HEK293 (cell line): Measurements from ENCODE around the gene CCR6.

Experiments used
- CTCF ChIA-PET: fragments of 350-600 bp; formaldehyde crosslinking; extraction: SDS; loops from one replicate; lab custom pipeline; 2021; ENCODE audit warnings: antibody characterized with exemption; lab: Yijun Ruan, JAX
- POLR2A ChIA-PET: fragments of 300-600 bp; formaldehyde crosslinking; extraction: SDS; loops from one replicate; lab custom pipeline; 2020; ENCODE audit warnings: antibody characterized with exemption, inconsistent platforms; lab: Yijun Ruan, JAX
- H3K27ac ChIP-seq: fragments of 200-500 bp; sonication (Bioruptor generic); 2 replicates; pipeline ENCODE4 v1.5.1; 2014; ENCODE audit warnings: low read depth, low read length, control low read depth, inconsistent platforms; ENCODE audit errors: extremely low read depth
- H3K36me3 ChIP-seq, 2 experiments: fragments of 200-500 bp in 1 of 2; sonication (Bioruptor generic) in 1 of 2; 1 replicate in 1 of 2; 2 replicates in 1 of 2; pipeline ENCODE4 v1.5.1; 2014 to 2017; ENCODE audit warnings: inconsistent platforms in 2 of 2, low read length in 2 of 2; ENCODE audit not compliant: control insufficient read depth in 2 of 2, insufficient read depth in 1 of 2
- H3K4me1 ChIP-seq: fragments of 200-500 bp; sonication (Bioruptor generic); 2 replicates; pipeline ENCODE4 v1.5.1; 2014; ENCODE audit warnings: mild to moderate bottlenecking, low read length, inconsistent platforms; ENCODE audit not compliant: control insufficient read depth, insufficient read depth
- H3K4me3 ChIP-seq: 2 replicates; pipeline ENCODE4 v1.5.1; 2011; ENCODE audit warnings: low read depth, mild to moderate bottlenecking, control low read depth, low read length, moderate library complexity
- H3K9me3 ChIP-seq: fragments of 200-500 bp; sonication (Bioruptor generic); 2 replicates; pipeline ENCODE4 v1.5.1; 2014; ENCODE audit warnings: low read depth, low read length, inconsistent platforms; ENCODE audit not compliant: control insufficient read depth, insufficient read depth
- GFI1B ChIP-seq: fragments of 450-650 bp; formaldehyde crosslinking; IDR thresholded peaks from 2 replicates; pipeline ENCODE4 v1.5.1; 2016; ENCODE audit warnings: missing biosample characterization, missing genetic modification characterization
- HOXD13 ChIP-seq: sonication (generic); formaldehyde crosslinking; IDR thresholded peaks from 2 replicates; pipeline ENCODE4 v1.8.0; 2022; ENCODE audit warnings: missing genetic modification reagents, borderline replicate concordance
- MZF1 ChIP-seq: fragments of 450-650 bp; formaldehyde crosslinking; IDR thresholded peaks from 2 replicates; pipeline ENCODE4 v1.5.1; 2017; ENCODE audit warnings: missing biosample characterization, missing genetic modification characterization, borderline replicate concordance
- OSR2 ChIP-seq: fragments of 450-650 bp; formaldehyde crosslinking; IDR thresholded peaks from 2 replicates; pipeline ENCODE4 v1.5.1; 2016; ENCODE audit warnings: missing biosample characterization, missing genetic modification characterization
- OVOL3 ChIP-seq: fragments of 450-650 bp; formaldehyde crosslinking; IDR thresholded peaks from 2 replicates; pipeline ENCODE4 v1.5.1; 2016; ENCODE audit warnings: missing biosample characterization, missing genetic modification characterization
- SP7 ChIP-seq: fragments of 450-650 bp; formaldehyde crosslinking; IDR thresholded peaks from 2 replicates; pipeline ENCODE4 v1.5.1; 2016; ENCODE audit warnings: missing biosample characterization, missing genetic modification characterization
- ZNF146 ChIP-seq: fragments of 450-650 bp; formaldehyde crosslinking; IDR thresholded peaks from 2 replicates; pipeline ENCODE4 v1.5.1; 2016; ENCODE audit warnings: missing biosample characterization, missing genetic modification characterization
- ZNF16 ChIP-seq: fragments of 450-650 bp; formaldehyde crosslinking; IDR thresholded peaks from 2 replicates; pipeline ENCODE4 v1.5.1; 2016; ENCODE audit warnings: low read depth, missing biosample characterization, missing genetic modification characterization
- ZNF221 ChIP-seq: fragments of 450-650 bp; formaldehyde crosslinking; IDR thresholded peaks from 2 replicates; pipeline ENCODE4 v1.5.1; 2017; ENCODE audit warnings: missing biosample characterization, missing genetic modification characterization, borderline replicate concordance
- ZNF335 ChIP-seq: fragments of 450-650 bp; formaldehyde crosslinking; conservative IDR thresholded peaks from 2 replicates; pipeline ENCODE4 v1.5.1; 2016; ENCODE audit warnings: missing biosample characterization, missing genetic modification characterization
- ZNF350 ChIP-seq: fragments of 450-650 bp; formaldehyde crosslinking; IDR thresholded peaks from 2 replicates; pipeline ENCODE4 v1.5.0; 2017; ENCODE audit warnings: missing biosample characterization, mild to moderate bottlenecking, missing genetic modification characterization
- ZNF354C ChIP-seq: fragments of 450-650 bp; formaldehyde crosslinking; IDR thresholded peaks from 2 replicates; pipeline ENCODE4 v1.5.1; 2016; ENCODE audit warnings: missing biosample characterization, missing genetic modification characterization, low read depth, borderline replicate concordance
- ZNF37A ChIP-seq: fragments of 450-650 bp; IDR thresholded peaks from 2 replicates; pipeline ENCODE4 v1.5.1; 2018; ENCODE audit warnings: missing biosample characterization, missing genetic modification characterization
- ZNF394 ChIP-seq: fragments of 450-650 bp; formaldehyde crosslinking; IDR thresholded peaks from 2 replicates; pipeline ENCODE4 v1.5.1; 2016; ENCODE audit warnings: missing biosample characterization, missing genetic modification characterization, mild to moderate bottlenecking, moderate library complexity, borderline replicate concordance
- ZNF473 ChIP-seq: fragments of 450-650 bp; formaldehyde crosslinking; IDR thresholded peaks from 2 replicates; pipeline ENCODE4 v1.5.1; 2017; ENCODE audit warnings: missing biosample characterization, missing genetic modification characterization
- ZNF529 ChIP-seq: fragments of 450-650 bp; formaldehyde crosslinking; IDR thresholded peaks from 2 replicates; pipeline ENCODE4 v1.5.1; 2017; ENCODE audit warnings: missing genetic modification characterization, missing biosample characterization; ENCODE audit not compliant: insufficient replicate concordance
- ZNF560 ChIP-seq: fragments of 450-650 bp; formaldehyde crosslinking; IDR thresholded peaks from 2 replicates; pipeline ENCODE4 v1.5.1; 2017; ENCODE audit warnings: missing biosample characterization, missing genetic modification characterization, borderline replicate concordance
- ZNF623 ChIP-seq: fragments of 450-650 bp; formaldehyde crosslinking; IDR thresholded peaks from 2 replicates; pipeline ENCODE4 v1.5.1; 2016; ENCODE audit warnings: missing biosample characterization, missing genetic modification characterization
- ZNF664 ChIP-seq: fragments of 450-650 bp; formaldehyde crosslinking; IDR thresholded peaks from 2 replicates; pipeline ENCODE4 v1.5.1; 2016; ENCODE audit warnings: missing biosample characterization, missing genetic modification characterization
- ZNF76 ChIP-seq: fragments of 450-650 bp; formaldehyde crosslinking; IDR thresholded peaks from 2 replicates; pipeline ENCODE4; 2016; ENCODE audit warnings: low read depth, missing biosample characterization, missing genetic modification characterization, borderline replicate concordance
- ZNF785 ChIP-seq: fragments of 450-650 bp; formaldehyde crosslinking; IDR thresholded peaks from 2 replicates; pipeline ENCODE4 v1.5.1; 2016; ENCODE audit warnings: missing biosample characterization, missing genetic modification characterization
- TF ChIP-seq, protein P1 (sequence below): fragments of 450-650 bp; formaldehyde crosslinking; IDR thresholded peaks from 2 replicates; pipeline ENCODE4 v1.5.1; 2016; ENCODE audit warnings: missing biosample characterization, missing genetic modification characterization
- TF ChIP-seq, protein P2 (sequence below): fragments of 450-650 bp; formaldehyde crosslinking; IDR thresholded peaks from 2 replicates; pipeline ENCODE4 v1.5.1; 2016; ENCODE audit warnings: missing biosample characterization, missing genetic modification characterization
- TF ChIP-seq, protein P3 (sequence below): fragments of 450-650 bp; formaldehyde crosslinking; IDR thresholded peaks from 2 replicates; pipeline ENCODE4 v1.5.1; 2017; ENCODE audit warnings: missing biosample characterization, missing genetic modification characterization
- TF ChIP-seq, protein P4 (sequence below): fragments of 450-650 bp; formaldehyde crosslinking; IDR thresholded peaks from 2 replicates; pipeline ENCODE4 v1.5.1; 2016; ENCODE audit warnings: missing biosample characterization, missing genetic modification characterization
- TF ChIP-seq, protein P5 (sequence below): fragments of 450-650 bp; formaldehyde crosslinking; IDR thresholded peaks from 2 replicates; pipeline ENCODE4 v1.5.1; 2017; ENCODE audit warnings: missing biosample characterization, missing genetic modification characterization

The CCR6 gene

DNA sequence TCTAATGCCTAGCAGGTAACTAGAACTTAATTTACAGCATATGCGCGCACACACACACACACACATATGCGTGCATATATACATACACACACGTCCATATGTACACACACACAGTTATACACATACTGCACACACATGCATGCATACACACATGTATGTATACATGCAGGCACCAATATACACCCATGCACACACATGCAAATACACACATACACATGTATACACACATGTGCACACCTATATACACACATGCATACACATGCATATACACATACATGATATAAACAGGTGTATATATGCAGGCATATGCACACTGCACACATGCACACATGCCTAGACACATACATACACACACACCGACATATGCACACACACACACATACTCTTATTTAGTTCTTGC is 1.9 kb downstream of the CCR6 start (continued):
- TF ChIP-seq, protein P1, sequence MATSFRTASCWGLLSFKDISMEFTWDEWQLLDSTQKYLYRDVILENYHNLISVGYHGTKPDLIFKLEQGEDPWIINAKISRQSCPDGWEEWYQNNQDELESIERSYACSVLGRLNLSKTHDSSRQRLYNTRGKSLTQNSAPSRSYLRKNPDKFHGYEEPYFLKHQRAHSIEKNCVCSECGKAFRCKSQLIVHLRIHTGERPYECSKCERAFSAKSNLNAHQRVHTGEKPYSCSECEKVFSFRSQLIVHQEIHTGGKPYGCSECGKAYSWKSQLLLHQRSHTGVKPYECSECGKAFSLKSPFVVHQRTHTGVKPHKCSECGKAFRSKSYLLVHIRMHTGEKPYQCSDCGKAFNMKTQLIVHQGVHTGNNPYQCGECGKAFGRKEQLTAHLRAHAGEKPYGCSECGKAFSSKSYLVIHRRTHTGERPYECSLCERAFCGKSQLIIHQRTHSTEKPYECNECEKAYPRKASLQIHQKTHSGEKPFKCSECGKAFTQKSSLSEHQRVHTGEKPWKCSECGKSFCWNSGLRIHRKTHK (tag by site-specific recombination): no peak
- TF ChIP-seq MZF1 (tag by site-specific recombination) (no peak), ZNF473 (tag by site-specific recombination) (no peak)
- TF ChIP-seq, protein P2, sequence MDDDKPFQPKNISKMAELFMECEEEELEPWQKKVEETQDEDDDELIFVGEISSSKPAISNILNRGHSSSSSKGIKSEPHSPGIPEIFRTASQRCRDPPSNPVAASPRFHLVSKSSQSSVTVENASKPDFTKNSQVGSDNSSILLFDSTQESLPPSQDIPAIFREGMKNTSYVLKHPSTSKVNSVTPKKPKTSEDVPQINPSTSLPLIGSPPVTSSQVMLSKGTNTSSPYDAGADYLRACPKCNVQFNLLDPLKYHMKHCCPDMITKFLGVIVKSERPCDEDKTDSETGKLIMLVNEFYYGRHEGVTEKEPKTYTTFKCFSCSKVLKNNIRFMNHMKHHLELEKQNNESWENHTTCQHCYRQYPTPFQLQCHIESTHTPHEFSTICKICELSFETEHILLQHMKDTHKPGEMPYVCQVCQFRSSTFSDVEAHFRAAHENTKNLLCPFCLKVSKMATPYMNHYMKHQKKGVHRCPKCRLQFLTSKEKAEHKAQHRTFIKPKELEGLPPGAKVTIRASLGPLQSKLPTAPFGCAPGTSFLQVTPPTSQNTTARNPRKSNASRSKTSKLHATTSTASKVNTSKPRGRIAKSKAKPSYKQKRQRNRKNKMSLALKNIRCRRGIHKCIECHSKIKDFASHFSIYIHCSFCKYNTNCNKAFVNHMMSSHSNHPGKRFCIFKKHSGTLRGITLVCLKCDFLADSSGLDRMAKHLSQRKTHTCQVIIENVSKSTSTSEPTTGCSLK: no peak
- TF ChIP-seq, all 188 proteins: peak for 0

DNA sequence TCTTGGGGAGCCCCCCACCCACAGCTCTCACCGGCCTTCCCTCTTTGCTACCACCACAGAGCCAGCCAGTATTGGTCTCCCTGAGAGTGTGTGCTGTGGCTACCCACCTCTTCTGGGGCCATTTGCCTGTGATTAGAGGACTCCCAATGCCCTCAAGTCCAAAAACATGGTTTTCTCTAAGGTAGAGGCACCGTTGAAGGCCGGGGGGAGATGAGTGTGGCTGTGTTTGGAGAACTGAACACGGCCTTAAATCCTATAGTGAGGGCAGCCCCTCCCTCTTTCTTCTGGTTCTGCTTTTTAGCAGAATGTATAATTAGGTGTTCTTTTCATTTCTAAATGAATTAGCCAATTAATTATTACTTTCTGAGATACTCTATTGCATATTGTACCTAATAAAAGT is 2.5 kb downstream of the CCR6 start:
- H3K4me3 ChIP-seq: no peak overlapping the region
- ChIA-PET CTCF (interaction anchor here (2.4 kb wide), 1 partner anchor 16 kb away, joined by 9 read pairs; no protein-coding TSS in a partner anchor), POLR2A (no interaction called here)
- no peak overlapping the region for H3K27ac ChIP-seq
- TF ChIP-seq ZNF221 (tag by site-specific recombination) (no peak), ZNF785 (no peak), ZNF529 (tag by site-specific recombination) (no peak), SP7 (tag by site-specific recombination) (no peak), ZNF37A (tag by site-specific recombination) (no peak), ZNF394 (no peak), ZNF354C (no peak), HOXD13 (no peak), ZNF76 (tag by site-specific recombination) (no peak), ZNF350 (no peak), ZNF560 (no peak)
- TF ChIP-seq, protein P3, sequence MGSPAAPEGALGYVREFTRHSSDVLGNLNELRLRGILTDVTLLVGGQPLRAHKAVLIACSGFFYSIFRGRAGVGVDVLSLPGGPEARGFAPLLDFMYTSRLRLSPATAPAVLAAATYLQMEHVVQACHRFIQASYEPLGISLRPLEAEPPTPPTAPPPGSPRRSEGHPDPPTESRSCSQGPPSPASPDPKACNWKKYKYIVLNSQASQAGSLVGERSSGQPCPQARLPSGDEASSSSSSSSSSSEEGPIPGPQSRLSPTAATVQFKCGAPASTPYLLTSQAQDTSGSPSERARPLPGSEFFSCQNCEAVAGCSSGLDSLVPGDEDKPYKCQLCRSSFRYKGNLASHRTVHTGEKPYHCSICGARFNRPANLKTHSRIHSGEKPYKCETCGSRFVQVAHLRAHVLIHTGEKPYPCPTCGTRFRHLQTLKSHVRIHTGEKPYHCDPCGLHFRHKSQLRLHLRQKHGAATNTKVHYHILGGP (tag by site-specific recombination): no peak
- H3K4me1 ChIP-seq: no peaks in the 10 kb centered on the region
- no peaks in the 10 kb centered on the region for H3K36me3 ChIP-seq
- H3K9me3 ChIP-seq: no peaks in the 10 kb centered on the region

DNA sequence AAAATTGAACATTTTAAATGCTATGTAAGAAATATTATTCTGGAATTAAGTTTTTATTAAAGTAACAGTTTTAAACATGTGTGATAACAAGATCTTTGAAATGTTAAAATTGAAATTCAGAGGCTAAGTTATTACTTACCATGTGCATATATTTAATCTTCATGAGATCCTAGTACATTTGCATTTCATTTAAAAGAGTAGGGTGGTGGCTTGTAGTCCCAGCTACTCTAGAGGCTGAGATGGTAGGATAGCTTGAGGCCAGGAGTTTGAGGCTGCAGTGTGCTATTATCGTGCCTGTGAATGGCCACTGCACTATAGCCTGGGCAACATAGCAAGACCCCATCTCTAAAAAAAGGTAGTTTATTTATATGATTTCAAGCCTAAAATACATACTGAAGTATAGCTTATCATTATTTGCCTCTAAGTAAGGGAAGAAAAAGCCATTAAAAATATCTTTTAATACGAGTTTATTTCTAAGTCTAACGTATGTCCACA is 3.0 kb downstream of the CCR6 start:
- Histone ChIP-seq H3K9me3 (no peaks in the 10 kb centered on the region), H3K4me3 (no peak overlapping the region), H3K27ac (no peak overlapping the region), H3K4me1 (no peaks in the 10 kb centered on the region), H3K36me3 (no peaks in the 10 kb centered on the region)
- CTCF ChIA-PET: interaction anchor here (2.4 kb wide), 1 partner anchor 16 kb away, joined by 9 read pairs; no protein-coding TSS in a partner anchor
- TF ChIP-seq OVOL3 (tag by site-specific recombination) (no peak), ZNF335 (no peak), GFI1B (tag by site-specific recombination) (no peak), ZNF16 (no peak), ZNF146 (tag by site-specific recombination) (no peak), ZNF623 (no peak), OSR2 (tag by site-specific recombination) (no peak), ZNF473 (tag by site-specific recombination) (no peak), ZNF664 (tag by site-specific recombination) (no peak)
- TF ChIP-seq, protein P4, sequence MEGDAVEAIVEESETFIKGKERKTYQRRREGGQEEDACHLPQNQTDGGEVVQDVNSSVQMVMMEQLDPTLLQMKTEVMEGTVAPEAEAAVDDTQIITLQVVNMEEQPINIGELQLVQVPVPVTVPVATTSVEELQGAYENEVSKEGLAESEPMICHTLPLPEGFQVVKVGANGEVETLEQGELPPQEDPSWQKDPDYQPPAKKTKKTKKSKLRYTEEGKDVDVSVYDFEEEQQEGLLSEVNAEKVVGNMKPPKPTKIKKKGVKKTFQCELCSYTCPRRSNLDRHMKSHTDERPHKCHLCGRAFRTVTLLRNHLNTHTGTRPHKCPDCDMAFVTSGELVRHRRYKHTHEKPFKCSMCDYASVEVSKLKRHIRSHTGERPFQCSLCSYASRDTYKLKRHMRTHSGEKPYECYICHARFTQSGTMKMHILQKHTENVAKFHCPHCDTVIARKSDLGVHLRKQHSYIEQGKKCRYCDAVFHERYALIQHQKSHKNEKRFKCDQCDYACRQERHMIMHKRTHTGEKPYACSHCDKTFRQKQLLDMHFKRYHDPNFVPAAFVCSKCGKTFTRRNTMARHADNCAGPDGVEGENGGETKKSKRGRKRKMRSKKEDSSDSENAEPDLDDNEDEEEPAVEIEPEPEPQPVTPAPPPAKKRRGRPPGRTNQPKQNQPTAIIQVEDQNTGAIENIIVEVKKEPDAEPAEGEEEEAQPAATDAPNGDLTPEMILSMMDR (tag by site-specific recombination): no peak
- TF ChIP-seq, protein P5, sequence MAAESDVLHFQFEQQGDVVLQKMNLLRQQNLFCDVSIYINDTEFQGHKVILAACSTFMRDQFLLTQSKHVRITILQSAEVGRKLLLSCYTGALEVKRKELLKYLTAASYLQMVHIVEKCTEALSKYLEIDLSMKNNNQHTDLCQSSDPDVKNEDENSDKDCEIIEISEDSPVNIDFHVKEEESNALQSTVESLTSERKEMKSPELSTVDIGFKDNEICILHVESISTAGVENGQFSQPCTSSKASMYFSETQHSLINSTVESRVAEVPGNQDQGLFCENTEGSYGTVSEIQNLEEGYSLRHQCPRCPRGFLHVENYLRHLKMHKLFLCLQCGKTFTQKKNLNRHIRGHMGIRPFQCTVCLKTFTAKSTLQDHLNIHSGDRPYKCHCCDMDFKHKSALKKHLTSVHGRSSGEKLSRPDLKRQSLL (tag by site-specific recombination): no peak
- POLR2A ChIA-PET: no interaction called here
